ENCODE data around the gene VASP.

The VASP gene

GRCh38 chr19:45517641-45518468, 10.6 kb downstream of the VASP start:
- no peak for DNase-seq

DNA sequence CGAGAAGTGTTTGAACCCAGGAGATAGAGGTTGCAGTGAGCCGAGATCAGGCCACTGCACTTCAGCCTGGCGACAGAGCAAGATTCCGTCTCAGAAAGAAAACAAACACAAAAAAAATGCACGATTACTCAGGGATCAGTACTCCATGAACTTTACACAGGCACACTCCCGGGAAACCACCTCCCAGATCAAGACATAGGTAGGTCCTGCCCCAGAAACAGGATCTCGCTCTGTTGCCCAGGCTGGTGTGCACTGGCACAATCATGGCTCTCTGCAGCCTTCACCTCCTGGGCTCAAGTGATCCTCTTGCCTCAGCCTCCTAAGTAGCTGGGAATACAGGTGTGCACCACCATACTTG, 11.2 kb downstream of the VASP start:
- no peak for DNase-seq

DNA sequence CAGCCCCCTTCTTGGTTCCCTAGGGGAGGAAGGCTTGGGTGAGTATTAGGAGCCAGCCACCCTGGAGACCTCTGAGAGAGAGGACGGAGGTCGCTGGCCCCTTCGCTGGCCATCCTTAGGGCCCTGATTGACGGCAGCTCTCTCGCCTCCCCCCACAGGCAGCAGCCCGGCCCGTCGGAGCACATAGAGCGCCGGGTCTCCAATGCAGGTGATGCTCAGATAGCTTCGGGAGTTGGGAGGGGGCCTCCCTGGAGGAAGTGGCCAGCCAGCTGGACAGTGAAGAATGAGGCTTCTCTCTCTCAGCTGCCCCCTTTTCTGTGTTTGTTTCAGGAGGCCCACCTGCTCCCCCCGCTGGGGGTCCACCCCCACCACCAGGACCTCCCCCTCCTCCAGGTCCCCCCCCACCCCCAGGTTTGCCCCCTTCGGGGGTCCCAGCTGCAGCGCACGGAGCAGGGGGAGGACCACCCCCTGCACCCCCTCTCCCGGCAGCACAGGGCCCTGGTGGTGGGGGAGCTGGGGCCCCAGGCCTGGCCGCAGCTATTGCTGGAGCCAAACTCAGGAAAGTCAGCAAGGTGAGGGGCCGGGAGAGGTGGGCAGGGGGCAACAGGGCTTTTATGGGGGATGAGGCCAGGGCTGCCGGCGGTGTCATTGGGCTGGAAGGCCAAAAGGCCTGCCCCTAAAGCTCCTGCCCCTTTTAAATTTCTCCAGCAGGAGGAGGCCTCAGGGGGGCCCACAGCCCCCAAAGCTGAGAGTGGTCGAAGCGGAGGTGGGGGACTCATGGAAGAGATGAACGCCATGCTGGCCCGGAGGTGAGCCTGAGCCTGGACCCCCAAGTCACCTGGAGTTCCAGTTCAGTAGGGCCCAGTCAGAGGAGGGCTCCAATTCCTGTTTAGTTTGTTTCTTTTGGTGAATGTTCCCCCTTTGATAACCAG, 15.0 kb downstream of the VASP start:
- no peak for DNase-seq

GRCh38 chr19:45523642-45524256, 16.5 kb downstream of the VASP start:
- peak; percentile 84 for DNase-seq

- DNase-seq = no peak
Observed at GRCh38 chr19:45524575-45525129, 17.4 kb downstream of the VASP start.

GRCh38 chr19:45526143-45526542, 18.9 kb downstream of the VASP start:
- no peak for DNase-seq

- no peak for DNase-seq
Observed at GRCh38 chr19:45526971-45527370, 19.7 kb downstream of the VASP start.

- no peak for DNase-seq
Observed at GRCh38 chr19:45527731-45528130, 20.5 kb downstream of the VASP start.

GRCh38 chr19:45528149-45528743, 21.0 kb downstream of the VASP start:
- no peak for DNase-seq

DNA sequence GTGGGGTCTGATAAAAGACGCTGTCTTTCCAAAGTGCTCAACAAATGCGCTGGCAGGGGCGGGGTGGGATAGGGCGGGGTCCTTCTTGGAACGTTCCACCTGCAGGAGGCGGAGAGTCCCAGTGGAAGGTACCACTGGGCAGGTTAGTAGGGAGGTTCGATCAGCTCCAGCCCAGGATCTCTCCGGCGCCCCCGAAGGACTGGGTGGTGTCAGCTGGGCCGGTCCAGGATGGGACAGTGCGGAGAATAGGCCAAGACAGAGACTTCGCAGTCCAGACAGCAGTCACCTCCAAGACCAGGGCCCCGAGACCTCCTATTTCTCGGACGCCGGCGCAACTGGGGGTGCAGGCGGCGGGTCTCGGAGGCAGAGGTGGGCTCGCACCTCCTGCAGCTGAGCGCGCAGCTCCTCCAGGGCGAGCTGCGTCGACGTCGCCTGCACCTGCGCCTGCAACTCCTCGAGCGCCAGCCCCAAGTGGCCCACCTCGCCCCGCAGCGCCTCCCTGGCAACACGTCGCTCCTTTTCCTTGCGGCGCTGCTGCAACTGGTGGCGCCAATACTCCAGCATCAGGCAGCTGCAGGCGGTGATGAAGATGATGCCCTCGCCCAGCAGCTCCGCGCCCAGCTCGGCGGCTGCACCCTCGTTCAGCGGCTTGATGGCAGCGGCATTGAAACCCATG, 21.6 kb downstream of the VASP start:
- DNase-seq = no peak

GRCh38 chr19:45529420-45529785, 22.1 kb downstream of the VASP start:
- no peak for DNase-seq

DNA sequence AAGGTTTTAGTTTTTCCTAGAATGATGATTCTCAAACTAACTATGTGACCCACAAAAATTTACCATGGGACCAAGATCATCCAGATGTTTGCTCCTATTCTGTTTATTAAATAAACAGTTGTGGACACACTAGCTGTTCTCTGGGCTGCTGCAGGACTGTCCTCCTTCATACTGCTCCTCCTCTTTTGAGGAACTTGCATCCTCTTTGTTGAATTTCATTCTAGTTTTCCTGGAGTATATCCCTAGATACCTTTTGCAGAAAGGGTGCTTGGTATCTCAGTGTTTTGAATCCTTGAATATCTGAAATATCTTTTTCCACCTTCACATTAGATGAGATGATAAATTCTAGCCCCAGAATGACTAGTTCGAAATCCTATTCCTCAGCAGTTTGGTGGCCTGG, 24.1 kb downstream of the VASP start:
- DNase-seq = no peak

GRCh38 chr19:45539459-45539858, 32.2 kb downstream of the VASP start:
- no peak for DNase-seq

DNA sequence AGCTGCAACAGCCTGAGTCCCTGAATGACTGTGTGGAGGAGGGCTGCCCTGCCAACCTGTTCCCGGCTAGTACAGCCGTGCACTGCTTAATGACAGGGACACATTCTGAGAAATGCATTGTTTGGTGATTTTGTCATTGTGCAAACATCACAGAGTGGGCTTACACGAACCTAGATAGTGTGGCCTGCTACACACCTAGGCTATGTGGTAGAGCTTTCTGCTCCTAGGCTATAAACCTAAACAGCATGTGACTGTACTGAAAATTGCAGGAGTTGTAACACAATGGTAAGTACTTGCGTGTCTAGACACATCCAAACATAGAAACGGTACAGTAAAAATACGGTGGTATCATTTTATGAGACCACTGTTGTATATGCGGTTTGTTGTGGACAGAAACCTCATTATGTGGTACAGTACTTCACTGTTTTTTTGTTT, 35.0 kb downstream of the VASP start:
- DNase-seq = no peak

DNA sequence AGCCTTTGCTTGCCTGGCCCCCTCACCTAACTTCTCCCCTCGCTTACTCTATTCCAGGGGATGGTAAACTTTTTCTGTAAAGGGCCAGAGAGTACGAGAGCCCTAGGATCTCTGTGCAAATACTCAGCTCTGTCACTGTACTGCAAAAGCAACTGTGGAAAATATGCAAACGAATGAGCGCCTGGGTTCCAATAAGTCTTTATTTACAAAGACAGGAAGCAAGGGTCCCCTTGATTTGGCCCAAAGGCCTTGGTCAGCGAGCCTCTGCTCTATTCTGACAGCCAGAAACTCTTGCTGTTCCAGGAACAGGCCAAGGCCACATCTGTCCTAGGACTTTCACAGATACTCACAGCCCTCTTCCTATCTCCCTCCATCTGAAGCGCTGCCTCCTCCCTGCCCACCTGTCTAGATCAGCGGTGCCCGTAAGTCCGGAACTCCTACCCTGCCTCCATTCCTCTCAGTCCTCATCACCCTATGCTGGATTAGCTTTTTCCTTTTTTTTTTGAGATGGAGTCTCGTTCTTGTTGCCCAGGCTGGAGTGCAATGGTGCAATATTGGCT, 40.0 kb downstream of the VASP start:
- no peak for DNase-seq

- DNase-seq = no peak
Observed at GRCh38 chr19:45547965-45548609, 40.8 kb downstream of the VASP start.

GRCh38 chr19:45553464-45553863, 46.2 kb downstream of the VASP start:
- DNase-seq = no peak

DNA sequence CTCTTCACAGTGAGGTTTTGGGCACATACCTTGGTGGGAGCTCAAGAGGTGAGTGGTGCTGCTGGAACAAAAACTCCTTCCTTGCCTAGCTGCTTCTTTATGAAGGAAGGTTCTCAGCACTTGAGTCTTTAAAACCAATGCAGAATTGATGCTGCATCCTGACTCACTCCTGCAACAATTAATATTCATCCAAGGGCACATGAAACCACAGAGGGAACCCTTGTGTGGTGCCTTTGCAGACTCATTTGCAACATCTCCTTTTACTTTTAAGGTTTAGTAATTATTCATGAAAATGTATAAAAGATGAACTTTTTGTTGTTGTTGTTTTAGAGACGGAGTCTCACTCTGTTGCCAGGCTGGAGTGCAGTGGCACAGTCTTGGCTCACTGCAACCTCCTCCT, 47.2 kb downstream of the VASP start:
- DNase-seq = no peak

GRCh38 chr19:45556835-45557234, 49.6 kb downstream of the VASP start:
- DNase-seq = no peak

DNA sequence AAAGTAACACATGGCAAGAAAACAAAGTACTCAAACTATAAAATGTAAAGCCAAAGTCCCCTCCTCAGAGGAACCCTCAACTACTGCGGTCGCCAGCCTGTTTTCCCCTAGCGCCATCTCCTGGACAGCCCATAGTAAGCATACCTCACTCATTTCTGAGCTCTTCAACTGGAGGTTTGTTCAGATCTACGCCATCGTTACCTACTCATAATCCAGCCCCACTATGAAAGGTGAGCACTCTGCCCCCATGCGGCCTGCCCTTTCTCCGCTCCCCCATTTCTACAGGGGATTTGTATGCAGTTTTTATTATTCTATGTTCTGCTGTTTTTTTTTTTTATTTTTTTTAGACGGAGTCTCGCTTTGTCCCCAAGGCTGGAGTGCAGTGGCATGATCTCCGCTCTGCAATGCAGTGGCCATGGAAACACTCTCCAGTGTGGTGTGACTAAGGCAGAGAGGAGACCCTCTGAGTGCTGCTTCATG, 51.2 kb downstream of the VASP start:
- no peak for DNase-seq

DNA sequence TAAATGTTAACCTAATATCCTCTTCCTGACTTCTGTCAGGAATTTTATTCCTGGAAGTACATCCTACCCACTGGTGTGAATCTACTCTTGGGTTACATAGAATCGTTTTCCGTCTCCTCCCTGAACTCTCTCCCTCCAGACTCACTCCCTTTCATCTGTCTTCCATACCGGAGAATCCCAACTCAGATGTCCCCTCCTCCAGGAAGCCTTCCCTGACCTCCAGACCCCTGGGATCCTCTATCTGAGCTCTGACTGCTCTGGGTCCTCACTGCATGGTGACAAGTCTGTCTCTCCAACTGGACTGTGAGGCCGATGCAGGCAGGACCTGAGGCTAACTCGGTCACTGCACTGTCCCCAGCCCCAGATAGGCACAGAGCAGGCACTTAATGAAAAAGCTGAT, 52.8 kb downstream of the VASP start:
- no peak for DNase-seq
